K562 treated with DMSO at 1 percent for 48 hours (cell line): ENCODE results near the gene HCK. TPM values are rescaled to one million over a fixed set of nuclear protein-coding genes. Genes with fewer than 3 reads are reported as not detected.

Source experiments
- total RNA-seq: library from RNA; unstranded; fragments of 300-600 nt; gene quantifications from 2 replicates; pipeline ENCODE4 v1.2.3, GENCODE V29; 2022; ENCODE audit warnings: low replicate concordance; ENCODE audit errors: extremely low read depth

Gene HCK
- total RNA-seq = not detected in 2 replicates

GRCh38 chr20:32052090-32052777, at the start of gene HCK:
HCK (plus strand) TSS chr20:32052242.

DNA sequence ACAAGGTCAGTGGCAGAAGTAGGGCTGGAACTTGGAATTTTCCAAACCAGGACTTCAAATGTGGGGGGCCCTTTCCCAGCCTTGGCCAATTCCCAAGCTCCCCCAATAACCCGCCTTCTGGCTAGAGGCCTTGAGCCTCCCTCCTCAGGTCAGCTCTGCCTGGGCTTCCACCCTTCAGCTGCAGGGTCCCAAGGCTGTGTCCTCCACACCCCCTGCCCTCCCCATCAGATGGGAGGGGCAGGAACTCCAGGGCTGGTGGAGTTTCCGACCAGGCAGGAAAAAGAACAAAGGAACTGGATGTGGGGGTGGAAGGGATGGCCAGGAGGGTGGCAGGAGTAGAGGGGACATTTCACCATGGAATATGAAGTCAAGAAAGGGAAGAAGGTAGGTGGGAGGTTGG, 41.9 kb upstream of the HCK start, which contains the start of gene CCM2L:
TSS of gene CCM2L (plus strand) at position 338 of the 400 bp plus-strand sequence. CDS start at position 355, 17 bp downstream.

DNA sequence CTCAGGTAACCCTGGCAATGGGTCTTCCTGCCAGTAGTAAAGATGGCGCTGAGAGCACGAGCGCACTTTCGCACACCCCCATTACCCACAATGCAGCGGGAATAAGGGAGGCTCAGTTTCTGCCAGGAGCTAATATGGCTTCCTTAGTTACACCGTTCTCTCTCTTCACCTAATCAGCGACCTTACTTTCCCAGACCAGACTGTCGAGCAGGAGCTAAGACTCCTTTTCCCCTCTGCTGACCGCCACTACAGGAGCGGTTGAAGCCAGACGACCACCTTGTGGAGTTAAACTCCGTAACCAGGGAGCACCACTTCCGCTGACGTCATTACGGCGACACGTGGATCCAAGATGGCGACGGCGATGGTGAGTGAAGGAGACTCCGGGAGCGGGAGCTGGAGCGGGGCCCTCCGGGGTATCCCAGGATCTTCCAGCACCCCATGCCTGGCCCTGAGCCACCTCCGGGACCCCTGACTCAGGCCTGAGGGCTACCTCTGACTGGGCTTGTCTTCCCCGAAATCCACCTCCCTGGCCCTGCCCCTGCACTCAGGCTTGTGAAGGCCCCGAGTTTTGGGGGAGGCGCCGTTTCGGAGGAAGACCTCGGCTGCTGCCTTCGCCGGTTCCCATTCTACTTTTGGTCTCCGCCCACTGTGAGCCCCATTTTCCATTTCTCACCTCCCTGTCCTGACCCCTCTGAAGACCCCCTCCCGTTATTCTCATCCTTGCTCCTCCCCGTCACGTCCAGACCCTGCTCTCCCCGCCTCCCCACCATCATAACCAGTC, 57.5 kb downstream of the HCK start, which contains the start of gene TM9SF4:
TSS of gene TM9SF4 (plus strand) at position 323 of the 781 bp plus-strand sequence. CDS start at position 350, 27 bp downstream.

Other genes starting within 250 kb of the HCK start
- gene MYLK2, start 232.9 kb upstream of the HCK start, total RNA-seq = not detected in 2 replicates
- not detected in 2 replicates for gene FOXS1, start 206.6 kb upstream of the HCK start, total RNA-seq
- not detected in 2 replicates for gene DUSP15, start 181.7 kb upstream of the HCK start, total RNA-seq
- not detected in 2 replicates for gene TTLL9, start 181.6 kb upstream of the HCK start, total RNA-seq
- gene PDRG1, start 100.2 kb upstream of the HCK start, total RNA-seq = not detected in 2 replicates
- gene XKR7, start 84.1 kb upstream of the HCK start, total RNA-seq = not detected in 2 replicates
- gene CCM2L, start 41.8 kb upstream of the HCK start, total RNA-seq = not detected in 2 replicates
- not detected in 2 replicates for gene TM9SF4, start 57.5 kb downstream of the HCK start, total RNA-seq
- not detected in 2 replicates for gene PLAGL2, start 155.5 kb downstream of the HCK start, total RNA-seq
- gene POFUT1, start 155.6 kb downstream of the HCK start, total RNA-seq = not detected in 2 replicates
- not detected in 2 replicates for gene KIF3B, start 225.4 kb downstream of the HCK start, total RNA-seq